Activated CD4-positive, CD25-positive, alpha-beta regulatory T cell treated with anti-CD3 and anti-CD28 coated beads, Interleukin-2, amount 50 U/mL, for 16 hours (primary cell): ENCODE data around the gene NOXA1.
"Not testable (repeated sequence)": the region's sequence is repeated elsewhere in the genome, so short reads cannot be mapped to it uniquely, and the experiment has no call there.

Source experiments
- DNase-seq: peaks from one replicate; pipeline ENCODE4 v3.0.0-alpha.2; 2020; ENCODE audit warnings: low read depth, low spot score

NOXA1 gene

DNA sequence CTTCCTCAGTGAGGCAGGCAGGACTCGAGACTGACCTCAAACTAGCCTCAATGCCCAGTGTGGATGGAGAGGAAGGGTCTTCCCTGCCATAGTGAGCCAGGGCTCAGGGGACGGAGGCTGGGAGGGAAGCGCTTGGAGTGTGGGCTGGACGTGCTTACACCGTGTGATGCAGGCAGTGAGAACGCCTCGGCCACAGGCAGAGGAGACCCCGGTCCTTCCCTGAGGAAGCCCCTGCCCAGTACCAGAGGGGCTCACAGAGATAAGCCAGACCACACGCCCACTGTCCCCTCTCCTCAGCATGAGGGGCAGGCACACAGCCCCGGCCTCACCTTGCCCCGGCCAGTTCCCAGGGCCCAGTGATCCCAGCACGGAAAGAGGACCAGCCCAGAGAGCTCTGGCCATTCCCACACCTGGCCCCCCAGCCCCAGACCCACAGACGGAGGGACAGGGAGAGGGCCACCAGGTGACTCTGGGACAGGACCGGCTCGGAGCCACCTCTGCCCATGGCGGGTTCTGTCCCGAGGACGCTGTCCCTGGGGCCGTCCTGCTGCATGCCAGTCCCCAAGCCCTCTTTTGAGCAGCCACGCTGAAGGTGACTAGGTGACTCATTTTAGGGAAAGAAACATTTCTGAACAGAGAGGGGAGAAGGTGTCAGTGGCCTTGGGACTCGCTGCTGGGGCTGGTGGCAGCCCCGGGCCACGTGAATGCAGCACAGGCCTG is 42.0 kb downstream of the NOXA1 start:
- no peak for DNase-seq

GRCh38 chr9:137465720-137466388 is 42.7 kb downstream of the NOXA1 start:
- DNase-seq, result no peak

DNA sequence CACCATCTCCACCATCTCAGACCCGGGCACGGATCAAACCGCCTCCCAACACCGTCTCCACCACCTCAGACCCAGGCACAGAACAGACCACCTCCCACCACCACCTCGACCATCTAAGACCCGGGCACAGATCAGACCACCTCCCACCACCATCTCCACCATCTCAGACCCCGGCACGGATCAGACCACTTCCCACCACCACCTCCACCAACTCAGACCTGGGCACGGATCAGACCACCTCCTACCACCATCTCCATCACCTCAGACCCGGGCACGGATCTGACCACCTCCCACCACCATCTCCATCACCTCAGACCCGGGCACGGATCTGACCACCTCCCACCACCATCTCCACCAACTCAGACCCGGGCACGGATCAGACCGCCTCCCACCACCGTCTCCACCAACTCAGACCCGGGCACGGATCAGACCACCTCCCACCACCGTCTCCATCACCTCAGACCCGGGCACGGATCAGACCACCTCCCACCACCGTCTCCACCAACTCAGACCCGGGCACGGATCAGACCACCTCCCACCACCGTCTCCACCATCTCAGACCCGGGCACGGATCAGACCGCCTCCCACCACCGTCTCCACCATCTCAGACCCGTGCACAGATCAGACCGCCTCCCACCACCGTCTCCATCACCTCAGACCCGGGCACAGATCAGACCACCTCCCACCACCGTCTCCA is 43.3 kb downstream of the NOXA1 start:
- not testable (repeated sequence) for DNase-seq

DNA sequence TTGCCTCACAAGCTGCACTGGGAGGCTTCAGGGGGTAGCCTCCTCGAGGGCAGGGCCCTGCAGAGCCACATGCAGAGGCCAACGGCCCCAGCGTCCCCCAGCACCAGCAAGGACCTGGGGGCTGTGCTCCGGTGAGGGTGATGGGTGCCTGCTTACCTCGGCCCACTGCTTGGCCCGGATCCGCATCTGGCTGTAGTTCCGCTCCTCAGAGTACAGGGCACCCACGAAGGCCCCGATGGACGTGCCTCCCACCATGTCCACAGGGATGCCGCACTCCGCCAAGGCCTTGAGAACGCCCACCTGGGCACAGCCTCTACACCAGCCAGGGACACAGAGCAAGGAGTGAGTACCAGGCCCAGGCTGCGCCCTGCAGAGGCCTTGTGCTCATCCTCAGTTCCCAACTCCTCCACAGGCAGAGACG is 44.0 kb downstream of the NOXA1 start:
- DNase-seq, result no peak

- no peak for DNase-seq
Observed at GRCh38 chr9:137467896-137468295, 44.7 kb downstream of the NOXA1 start.

GRCh38 chr9:137470785-137471184 is 47.6 kb downstream of the NOXA1 start:
- no peak for DNase-seq

DNA sequence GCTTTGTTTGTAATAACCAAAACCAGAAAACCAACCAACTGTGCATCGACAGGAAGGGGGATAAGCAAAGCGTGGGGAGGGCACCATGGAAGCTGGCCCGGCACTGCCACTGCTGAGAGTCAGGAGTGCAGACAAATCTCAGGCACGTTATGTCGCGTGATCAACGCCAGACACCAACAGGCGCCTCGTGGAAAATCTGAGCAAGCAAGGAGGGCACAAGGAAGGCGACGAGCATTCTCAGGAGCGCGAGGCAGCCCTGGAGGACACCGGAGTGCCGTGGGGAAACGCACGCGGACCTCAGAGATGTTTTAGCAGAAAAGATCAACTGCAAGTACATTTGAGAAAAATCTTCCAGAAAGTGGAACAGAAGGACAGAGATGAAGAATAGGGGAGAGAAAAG is 51.1 kb downstream of the NOXA1 start:
- DNase-seq, result no peak

DNA sequence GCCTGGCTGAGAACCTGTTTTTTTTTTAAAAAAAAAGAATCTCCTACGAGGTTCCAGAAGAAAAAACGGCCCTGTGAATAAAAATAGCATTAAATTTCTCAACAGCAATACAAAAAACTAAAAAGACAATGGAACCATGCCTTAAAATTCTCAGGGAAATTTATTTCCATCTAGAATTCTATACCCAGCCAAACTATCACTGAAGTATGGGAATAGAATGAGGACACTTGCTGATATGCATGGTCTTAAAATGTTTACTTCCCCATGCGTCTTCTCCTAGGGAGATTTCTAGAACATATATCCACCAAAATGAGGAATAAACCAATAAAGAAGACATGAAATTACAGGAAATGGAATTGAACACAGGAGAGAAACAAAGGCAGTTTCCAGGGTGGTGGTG is 52.5 kb downstream of the NOXA1 start:
- DNase-seq, result no peak

GRCh38 chr9:137476856-137477255 is 53.7 kb downstream of the NOXA1 start:
- DNase-seq, result no peak

GRCh38 chr9:137477778-137478612 is 54.8 kb downstream of the NOXA1 start:
- no peak for DNase-seq

DNA sequence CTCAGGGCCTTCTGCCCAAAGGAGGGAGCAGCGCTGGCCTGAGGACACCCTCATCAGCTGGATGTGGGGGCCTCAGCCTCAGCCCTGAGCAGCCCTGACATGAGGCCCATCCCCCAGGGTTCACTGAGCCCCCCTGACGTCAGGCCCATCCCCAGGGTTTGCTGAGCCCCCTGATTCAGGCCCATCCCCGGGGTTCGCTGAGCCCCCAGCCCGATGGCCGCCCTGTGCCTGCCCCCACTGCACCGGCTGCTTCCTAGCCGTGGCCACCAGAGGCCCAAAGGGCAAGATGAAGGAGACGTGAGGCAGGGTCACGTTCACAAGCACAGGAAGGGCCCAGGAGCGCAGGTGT is 55.4 kb downstream of the NOXA1 start:
- no peak for DNase-seq

- DNase-seq, result no peak
Observed at GRCh38 chr9:137478962-137479861, 56.0 kb downstream of the NOXA1 start.

DNA sequence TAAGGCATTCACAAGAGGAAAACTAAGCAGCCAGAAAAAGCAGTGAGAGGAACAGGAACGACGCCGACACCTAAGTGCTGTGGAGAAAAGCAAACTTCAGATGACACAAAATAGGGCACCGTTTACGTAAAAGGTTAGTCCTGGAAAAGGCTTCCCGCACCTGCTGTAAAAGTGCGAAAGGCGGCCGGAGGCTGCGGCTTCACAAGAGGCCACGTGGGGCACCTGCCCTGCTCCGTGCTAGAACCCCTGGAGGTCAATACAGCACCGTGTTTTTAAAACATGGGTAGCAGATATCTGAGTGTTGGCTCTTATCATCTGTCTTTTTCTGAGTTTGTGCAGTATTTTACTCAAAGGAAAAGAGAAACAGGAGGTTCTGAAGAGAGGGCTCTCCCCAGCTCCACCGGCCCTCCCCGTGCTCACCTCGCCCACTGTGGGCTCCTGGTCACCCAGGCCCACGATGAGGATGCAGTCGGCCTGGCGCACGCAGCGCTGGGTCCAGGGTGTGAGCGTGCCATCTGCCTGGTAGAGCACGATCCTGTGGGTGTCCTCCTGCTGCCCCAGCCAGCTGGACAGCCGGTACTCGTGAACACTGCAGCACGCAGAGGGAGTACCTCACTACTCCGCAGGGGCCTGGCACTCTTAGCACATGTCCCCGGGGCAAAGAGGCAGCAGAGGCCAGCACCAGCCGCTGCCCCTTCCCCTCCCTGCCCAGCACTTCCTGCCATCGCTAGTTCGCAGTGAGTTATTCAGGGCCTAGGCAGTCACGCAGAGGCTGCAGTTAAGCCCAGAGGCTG is 56.9 kb downstream of the NOXA1 start:
- no peak for DNase-seq

GRCh38 chr9:137480686-137481683 is 57.8 kb downstream of the NOXA1 start:
- DNase-seq, result no peak

DNA sequence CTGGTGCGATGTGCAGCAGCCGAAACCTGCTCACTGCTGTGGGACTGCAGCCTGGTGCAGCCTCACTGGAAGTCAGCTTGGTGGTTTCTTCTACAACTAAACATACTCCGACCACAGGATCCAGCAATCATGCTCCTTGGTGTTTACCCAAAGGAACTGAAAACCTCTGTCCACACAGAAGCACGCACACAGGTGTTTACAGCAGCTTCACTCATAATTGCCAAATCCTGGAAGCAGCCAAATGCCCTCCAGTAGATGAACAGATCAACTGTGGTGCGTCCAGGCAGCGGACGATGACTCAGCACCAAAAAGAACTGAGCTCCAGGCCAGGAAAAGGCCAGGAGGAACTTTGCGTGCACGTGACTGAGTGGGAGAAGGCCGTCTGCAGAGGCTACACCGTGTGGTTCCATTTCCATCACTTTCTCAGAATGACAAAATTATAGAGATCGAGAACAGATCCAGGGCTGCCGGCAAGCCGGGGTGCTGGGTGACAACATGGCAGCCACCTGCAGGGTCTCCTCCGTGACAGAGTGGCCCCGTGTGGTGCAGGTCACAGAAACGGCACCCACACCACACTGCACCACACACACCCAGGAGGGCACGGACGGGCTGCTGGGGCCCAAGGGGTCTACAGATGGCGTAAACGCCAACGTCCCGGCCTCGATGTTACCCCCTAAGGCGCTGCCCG is 59.0 kb downstream of the NOXA1 start:
- DNase-seq, result no peak
